IPS-20b (cell line): ENCODE measurements around the gene LRRC18.

Experiments
- H3K27ac ChIP-seq: one replicate; pipeline ENCODE4 v1.5.1; 2013; ENCODE audit warnings: low read length
- H3K27me3 ChIP-seq: 2 replicates; pipeline ENCODE4 v1.6.1; 2013; ENCODE audit warnings: mild to moderate bottlenecking, low read length, inconsistent platforms; ENCODE audit not compliant: insufficient read depth
- H3K36me3 ChIP-seq: 2 replicates; pipeline ENCODE4 v1.6.1; 2013; ENCODE audit warnings: low read depth, mild to moderate bottlenecking, inconsistent platforms, low read length, moderate library complexity; ENCODE audit not compliant: insufficient read depth
- H3K4me1 ChIP-seq: 2 replicates; pipeline ENCODE4 v1.6.1; 2013; ENCODE audit warnings: mild to moderate bottlenecking, control low read depth, inconsistent platforms, low read length, moderate library complexity; ENCODE audit not compliant: insufficient read depth
- H3K4me3 ChIP-seq: 2 replicates; pipeline ENCODE4 v1.5.1; 2013; ENCODE audit warnings: mild to moderate bottlenecking, low read length, inconsistent platforms
- H3K9ac ChIP-seq: 2 replicates; pipeline ENCODE4 v1.6.1; 2013; ENCODE audit warnings: low read depth, mild to moderate bottlenecking, inconsistent platforms, low read length, moderate library complexity
- H3K9me3 ChIP-seq: 2 replicates; pipeline ENCODE4 v1.6.1; 2013; ENCODE audit warnings: mild to moderate bottlenecking, low read depth, low read length, inconsistent platforms; ENCODE audit not compliant: insufficient read depth

Gene LRRC18

GRCh38 chr10:48939790-48940325, at the start of gene LRRC18:
LRRC18 (minus strand) TSS chr10:48939840; CDS start chr10:48914155, 25,685 bp downstream.
- no peak within 1 kb of the TSS for H3K27ac ChIP-seq
- H3K9ac ChIP-seq, result no peak within 1 kb of the TSS
- H3K4me3 ChIP-seq, result no peak within 1 kb of the TSS
- H3K27me3 ChIP-seq, result no peaks in the 10 kb centered on the region
- no peaks in the 10 kb centered on the region for H3K9me3 ChIP-seq
- no peaks in the 10 kb centered on the region for H3K36me3 ChIP-seq
- H3K4me1 ChIP-seq, result no peaks in the 10 kb centered on the region

- no peaks in the 10 kb centered on the region for H3K9me3 ChIP-seq
- H3K27me3 ChIP-seq, result no peaks in the 10 kb centered on the region
- no peaks in the 10 kb centered on the region for H3K4me1 ChIP-seq
- H3K9ac ChIP-seq, result no peak overlapping the region
- H3K4me3 ChIP-seq, result no peak overlapping the region
- H3K27ac ChIP-seq, result no peak overlapping the region
- H3K36me3 ChIP-seq, result no peaks in the 10 kb centered on the region
Observed at GRCh38 chr10:48985621-48986158, 46.0 kb upstream of the LRRC18 start.

- H3K36me3 ChIP-seq, result no peaks in the 10 kb centered on the region
- H3K9me3 ChIP-seq, result no peaks in the 10 kb centered on the region
- no peak overlapping the region for H3K9ac ChIP-seq
- no peak overlapping the region for H3K27ac ChIP-seq
- H3K27me3 ChIP-seq, result no peaks in the 10 kb centered on the region
- H3K4me3 ChIP-seq, result no peak overlapping the region
- no peaks in the 10 kb centered on the region for H3K4me1 ChIP-seq
Observed at GRCh38 chr10:48983648-48984351, 44.2 kb upstream of the LRRC18 start.

- H3K27ac ChIP-seq, result no peak overlapping the region
- no peaks in the 10 kb centered on the region for H3K36me3 ChIP-seq
- H3K4me3 ChIP-seq, result no peak overlapping the region
- no peaks in the 10 kb centered on the region for H3K4me1 ChIP-seq
- H3K27me3 ChIP-seq, result no peaks in the 10 kb centered on the region
- H3K9me3 ChIP-seq, result no peaks in the 10 kb centered on the region
- no peak overlapping the region for H3K9ac ChIP-seq
Observed at GRCh38 chr10:48982584-48982983, 42.9 kb upstream of the LRRC18 start.

GRCh38 chr10:48981310-48981907, 41.8 kb upstream of the LRRC18 start:
- Histone ChIP-seq H3K9me3 (no peaks in the 10 kb centered on the region), H3K4me3 (no peak overlapping the region), H3K4me1 (no peaks in the 10 kb centered on the region), H3K27ac (no peak overlapping the region), H3K27me3 (no peaks in the 10 kb centered on the region), H3K9ac (no peak overlapping the region), H3K36me3 (no peaks in the 10 kb centered on the region)

- no peaks in the 10 kb centered on the region for H3K9me3 ChIP-seq
- H3K36me3 ChIP-seq, result no peaks in the 10 kb centered on the region
- no peak overlapping the region for H3K4me3 ChIP-seq
Observed at GRCh38 chr10:48978318-48978717, 38.7 kb upstream of the LRRC18 start.

GRCh38 chr10:48976196-48976595, 36.6 kb upstream of the LRRC18 start:
- Histone ChIP-seq H3K27me3 (no peaks in the 10 kb centered on the region), H3K4me3 (no peak overlapping the region), H3K27ac (no peak overlapping the region), H3K9me3 (no peaks in the 10 kb centered on the region), H3K4me1 (no peaks in the 10 kb centered on the region), H3K36me3 (no peaks in the 10 kb centered on the region), H3K9ac (no peak overlapping the region)

More at GRCh38 chr10:48978318-48978717, 38.7 kb upstream of the LRRC18 start:
- H3K9ac ChIP-seq, result no peak overlapping the region
- H3K27ac ChIP-seq, result no peak overlapping the region
- no peaks in the 10 kb centered on the region for H3K4me1 ChIP-seq
- H3K27me3 ChIP-seq, result no peaks in the 10 kb centered on the region

GRCh38 chr10:48974510-48975156, 35.0 kb upstream of the LRRC18 start:
- no peak overlapping the region for H3K9ac ChIP-seq
- no peak overlapping the region for H3K4me3 ChIP-seq

GRCh38 chr10:48973065-48973464, 33.4 kb upstream of the LRRC18 start:
- Histone ChIP-seq H3K9me3 (no peaks in the 10 kb centered on the region), H3K27ac (no peak overlapping the region), H3K4me3 (no peak overlapping the region), H3K36me3 (no peaks in the 10 kb centered on the region), H3K4me1 (no peaks in the 10 kb centered on the region), H3K9ac (no peak overlapping the region), H3K27me3 (no peaks in the 10 kb centered on the region)

More at GRCh38 chr10:48974510-48975156, 35.0 kb upstream of the LRRC18 start:
- Histone ChIP-seq H3K36me3 (no peaks in the 10 kb centered on the region), H3K27me3 (no peaks in the 10 kb centered on the region), H3K27ac (no peak overlapping the region), H3K4me1 (no peaks in the 10 kb centered on the region), H3K9me3 (no peaks in the 10 kb centered on the region)

GRCh38 chr10:48970654-48971053, 31.0 kb upstream of the LRRC18 start:
- H3K27ac ChIP-seq, result no peak overlapping the region

GRCh38 chr10:48970046-48970445, 30.4 kb upstream of the LRRC18 start:
- no peak overlapping the region for H3K4me3 ChIP-seq
- H3K36me3 ChIP-seq, result no peaks in the 10 kb centered on the region
- H3K9ac ChIP-seq, result no peak overlapping the region
- no peaks in the 10 kb centered on the region for H3K9me3 ChIP-seq
- no peaks in the 10 kb centered on the region for H3K27me3 ChIP-seq
- no peaks in the 10 kb centered on the region for H3K4me1 ChIP-seq
- no peak overlapping the region for H3K27ac ChIP-seq

More at GRCh38 chr10:48970654-48971053, 31.0 kb upstream of the LRRC18 start:
- no peak overlapping the region for H3K9ac ChIP-seq
- H3K4me1 ChIP-seq, result no peaks in the 10 kb centered on the region
- H3K4me3 ChIP-seq, result no peak overlapping the region
- no peaks in the 10 kb centered on the region for H3K9me3 ChIP-seq
- no peaks in the 10 kb centered on the region for H3K27me3 ChIP-seq
- H3K36me3 ChIP-seq, result no peaks in the 10 kb centered on the region
